Measurements from ENCODE around the gene PAX5.
"Not testable (repeated sequence)": the region's sequence is repeated elsewhere in the genome, so short reads cannot be mapped to it uniquely, and the experiment has no call there.

PAX5 gene

GRCh38 chr9:36870960-36871359 lies 163.1 kb downstream of the PAX5 start:
- DNase-seq (ENCODE audit: low read depth) = no peak
- H3K4me3 ChIP-seq (ENCODE audit: low read depth, low read length) = no peak overlapping the region
- TF ChIP-seq, protein P1, sequence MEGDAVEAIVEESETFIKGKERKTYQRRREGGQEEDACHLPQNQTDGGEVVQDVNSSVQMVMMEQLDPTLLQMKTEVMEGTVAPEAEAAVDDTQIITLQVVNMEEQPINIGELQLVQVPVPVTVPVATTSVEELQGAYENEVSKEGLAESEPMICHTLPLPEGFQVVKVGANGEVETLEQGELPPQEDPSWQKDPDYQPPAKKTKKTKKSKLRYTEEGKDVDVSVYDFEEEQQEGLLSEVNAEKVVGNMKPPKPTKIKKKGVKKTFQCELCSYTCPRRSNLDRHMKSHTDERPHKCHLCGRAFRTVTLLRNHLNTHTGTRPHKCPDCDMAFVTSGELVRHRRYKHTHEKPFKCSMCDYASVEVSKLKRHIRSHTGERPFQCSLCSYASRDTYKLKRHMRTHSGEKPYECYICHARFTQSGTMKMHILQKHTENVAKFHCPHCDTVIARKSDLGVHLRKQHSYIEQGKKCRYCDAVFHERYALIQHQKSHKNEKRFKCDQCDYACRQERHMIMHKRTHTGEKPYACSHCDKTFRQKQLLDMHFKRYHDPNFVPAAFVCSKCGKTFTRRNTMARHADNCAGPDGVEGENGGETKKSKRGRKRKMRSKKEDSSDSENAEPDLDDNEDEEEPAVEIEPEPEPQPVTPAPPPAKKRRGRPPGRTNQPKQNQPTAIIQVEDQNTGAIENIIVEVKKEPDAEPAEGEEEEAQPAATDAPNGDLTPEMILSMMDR (IDR thresholded peaks at IDR 0.05; ENCODE audit: control insufficient read depth, extremely low read depth, insufficient read depth) = peak; percentile 22

GRCh38 chr9:36869605-36870004 lies 164.5 kb downstream of the PAX5 start:
- not testable (repeated sequence) for H3K4me3 ChIP-seq (ENCODE audit: low read depth, low read length); DNase-seq (ENCODE audit: low read depth)

- TF ChIP-seq, protein P1 (IDR thresholded peaks at IDR 0.05; ENCODE audit: control insufficient read depth, extremely low read depth, insufficient read depth) = no peak
- no peak for DNase-seq (ENCODE audit: low read depth)
- H3K4me3 ChIP-seq (ENCODE audit: low read depth, low read length) = no peak overlapping the region
Observed at GRCh38 chr9:36868586-36869282, 165.3 kb downstream of the PAX5 start.

DNA sequence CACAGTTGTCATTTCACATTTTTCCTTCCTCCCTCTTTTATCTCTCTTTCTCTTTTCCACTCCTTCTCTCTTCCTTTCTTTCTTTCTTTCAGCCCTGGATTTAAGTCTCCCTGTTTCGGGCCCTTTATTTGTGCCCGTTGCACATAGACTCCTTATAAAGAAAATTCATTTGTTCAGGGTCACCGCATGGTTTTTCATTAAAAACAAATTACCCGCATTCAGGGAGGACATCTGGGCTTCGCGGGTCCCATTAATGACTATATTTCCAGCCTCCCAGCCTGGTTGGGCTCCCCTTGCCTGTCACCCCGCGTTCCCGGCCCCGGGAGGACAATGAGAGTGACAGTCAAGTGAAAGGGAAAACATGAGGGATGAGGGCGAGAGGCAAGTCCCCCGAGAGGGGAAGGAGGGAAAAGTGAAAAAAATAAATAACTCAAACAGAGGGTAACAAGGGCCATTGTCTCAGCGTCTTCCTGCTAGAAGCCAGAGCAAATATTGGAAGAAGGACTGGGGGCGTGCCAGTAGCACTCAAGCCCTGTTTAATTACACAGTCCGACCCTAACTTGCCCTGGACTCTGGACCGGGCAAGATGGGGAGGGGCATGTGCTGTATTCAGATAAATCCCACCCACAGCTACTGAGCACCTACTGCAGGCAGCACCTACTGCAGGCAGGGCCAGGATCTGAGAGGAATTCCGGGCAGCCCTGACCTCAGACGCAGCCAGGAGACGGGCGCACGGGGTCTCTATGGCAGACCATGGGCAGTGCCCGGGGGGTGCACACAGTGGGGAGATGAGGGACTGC lies 166.2 kb downstream of the PAX5 start:
- DNase-seq (ENCODE audit: low read depth) = no peak
- H3K4me3 ChIP-seq (ENCODE audit: low read depth, low read length) = no peak overlapping the region
- TF ChIP-seq, protein P1 (IDR thresholded peaks at IDR 0.05; ENCODE audit: control insufficient read depth, extremely low read depth, insufficient read depth) = no peak

GRCh38 chr9:36867241-36867640 lies 166.8 kb downstream of the PAX5 start:
- H3K4me3 ChIP-seq (ENCODE audit: low read depth, low read length) = no peak overlapping the region
- TF ChIP-seq, protein P1 (IDR thresholded peaks at IDR 0.05; ENCODE audit: control insufficient read depth, extremely low read depth, insufficient read depth) = no peak
- DNase-seq (ENCODE audit: low read depth) = no peak

GRCh38 chr9:36866840-36867239 lies 167.2 kb downstream of the PAX5 start:
- no peak overlapping the region for H3K4me3 ChIP-seq (ENCODE audit: low read depth, low read length)
- no peak for DNase-seq (ENCODE audit: low read depth)
- TF ChIP-seq, protein P1 (IDR thresholded peaks at IDR 0.05; ENCODE audit: control insufficient read depth, extremely low read depth, insufficient read depth) = 0 out of 2 replicates have a peak, but pooled peaks have one; percentile 9

GRCh38 chr9:36865731-36866635 lies 168.1 kb downstream of the PAX5 start:
- DNase-seq (ENCODE audit: low read depth) = no peak
- H3K4me3 ChIP-seq (ENCODE audit: low read depth, low read length) = no peak overlapping the region
- TF ChIP-seq, protein P1 (IDR thresholded peaks at IDR 0.05; ENCODE audit: control insufficient read depth, extremely low read depth, insufficient read depth) = no peak
